Measurements from ENCODE around the gene SCGN. TPM values are rescaled to one million over a fixed set of nuclear protein-coding genes. Genes with fewer than 3 reads are reported as not detected.

The SCGN gene
- polyA plus RNA-seq, 1 donor (not counting 4 experiments of a cell fraction or from before 2014, with no cell fraction given): not detected

GRCh38 chr6:25709761-25710160 is 57.7 kb downstream of the SCGN start:
- Histone ChIP-seq H3K4me3 (ENCODE audit: control insufficient read depth in 2 of 3, extremely low read depth in 1 of 3, insufficient read depth in 2 of 3, low read depth in 1 of 3, low read length in 3 of 3) (no peak overlapping the region), H3K9ac (ENCODE audit: control insufficient read depth, extremely low read depth, insufficient read depth, low read length) (no peak overlapping the region), H3K4me2 (ENCODE audit: control insufficient read depth, extremely low read depth, insufficient read depth, low read depth, low read length) (no peak overlapping the region), H3K36me3 (ENCODE audit: control insufficient read depth in 2 of 2, extremely low read depth in 1 of 2, insufficient read depth in 2 of 2, low read length in 2 of 2) (no peaks in the 10 kb centered on the region), H3K9me1 (ENCODE audit: control insufficient read depth, extremely low read depth, insufficient read depth, low read length) (no peaks in the 10 kb centered on the region), H3K27ac (ENCODE audit: control insufficient read depth, insufficient read depth, low read length) (no peak overlapping the region), H4K20me1 (ENCODE audit: control insufficient read depth, extremely low read depth, insufficient read depth, low read length) (no peaks in the 10 kb centered on the region), H3K27me3 (ENCODE audit: control insufficient read depth, extremely low read depth, insufficient read depth, low read length) (no peaks in the 10 kb centered on the region), H2AFZ (ENCODE audit: control insufficient read depth, low read length) (no peak overlapping the region), H3K9me3 (ENCODE audit: control insufficient read depth, low read depth, low read length) (no peaks in the 10 kb centered on the region), H3K4me1 (ENCODE audit: control insufficient read depth, extremely low read depth, insufficient read depth, low read length) (no peaks in the 10 kb centered on the region), H3K79me2 (ENCODE audit: control insufficient read depth, insufficient read depth, low read length) (no peaks in the 10 kb centered on the region)
- FAIRE-seq (no peak), DNase-seq (ENCODE audit: low read depth, low spot score) (no peak)
- TF ChIP-seq CTCF (optimal IDR thresholded peaks at IDR 0.05 in 1 of 3, IDR thresholded peaks at IDR 0.05 in 1 of 3, conservative IDR thresholded peaks at IDR 0.05 in 1 of 3; ENCODE audit: extremely low read depth in 1 of 3, insufficient read depth in 2 of 3, low read length in 3 of 3): no peak
- TF ChIP-seq EZH2 (IDR thresholded peaks at IDR 0.05; ENCODE audit: low read length): no peak
- dilution Hi-C loops (cut with MboI; ENCODE audit: extremely low pct_ligation_motif_present, low sequenced_read_pairs): no loop called here

GRCh38 chr6:25710287-25710686 is 58.3 kb downstream of the SCGN start:
- Histone ChIP-seq H3K9me3 (ENCODE audit: control insufficient read depth, low read depth, low read length) (no peaks in the 10 kb centered on the region), H3K36me3 (ENCODE audit: control insufficient read depth in 2 of 2, extremely low read depth in 1 of 2, insufficient read depth in 2 of 2, low read length in 2 of 2) (no peaks in the 10 kb centered on the region), H3K27me3 (ENCODE audit: control insufficient read depth, extremely low read depth, insufficient read depth, low read length) (no peaks in the 10 kb centered on the region), H3K9ac (ENCODE audit: control insufficient read depth, extremely low read depth, insufficient read depth, low read length) (no peak overlapping the region), H3K4me2 (ENCODE audit: control insufficient read depth, extremely low read depth, insufficient read depth, low read depth, low read length) (no peak overlapping the region), H3K79me2 (ENCODE audit: control insufficient read depth, insufficient read depth, low read length) (no peaks in the 10 kb centered on the region), H3K9me1 (ENCODE audit: control insufficient read depth, extremely low read depth, insufficient read depth, low read length) (no peaks in the 10 kb centered on the region), H2AFZ (ENCODE audit: control insufficient read depth, low read length) (no peak overlapping the region), H3K27ac (ENCODE audit: control insufficient read depth, insufficient read depth, low read length) (no peak overlapping the region), H4K20me1 (ENCODE audit: control insufficient read depth, extremely low read depth, insufficient read depth, low read length) (no peaks in the 10 kb centered on the region), H3K4me1 (ENCODE audit: control insufficient read depth, extremely low read depth, insufficient read depth, low read length) (no peaks in the 10 kb centered on the region), H3K4me3 (ENCODE audit: control insufficient read depth in 2 of 3, extremely low read depth in 1 of 3, insufficient read depth in 2 of 3, low read depth in 1 of 3, low read length in 3 of 3) (no peak overlapping the region)
- no peak for FAIRE-seq
- TF ChIP-seq EZH2 (IDR thresholded peaks at IDR 0.05; ENCODE audit: low read length) (no peak), CTCF (optimal IDR thresholded peaks at IDR 0.05 in 1 of 3, IDR thresholded peaks at IDR 0.05 in 1 of 3, conservative IDR thresholded peaks at IDR 0.05 in 1 of 3; ENCODE audit: extremely low read depth in 1 of 3, insufficient read depth in 2 of 3, low read length in 3 of 3) (no peak)
- no peak for DNase-seq (ENCODE audit: low read depth, low spot score)
- dilution Hi-C loops (cut with MboI; ENCODE audit: extremely low pct_ligation_motif_present, low sequenced_read_pairs): no loop called here
